Natural killer cell treated with Interleukin-12 subunit alpha and Interleukin-12 subunit beta and Interleukin-15 and Interleukin-18, amount 100 ng/mL, for 72 hours (primary cell): ENCODE results near the gene ITLN2. TPM values are rescaled to one million over a fixed set of nuclear protein-coding genes. Genes with fewer than 3 reads are reported as not detected.
"Not testable (repeated sequence)": the region's sequence is repeated elsewhere in the genome, so short reads cannot be mapped to it uniquely, and the experiment has no call there.

Source experiments
- ATAC-seq, 2 donors: fragments of 150-1000 bp; cut with Tn5 transposase in 1 of 2; sonication (Bioruptor Pico), chemical (Tn5 transposase) in 1 of 2; 2 replicates each; pipeline ENCODE4 v1.10.0; 2021
- DNase-seq: peaks from one replicate; pipeline ENCODE4 v3.0.0; 2022; ENCODE audit warnings: low spot score
- H3K27ac Mint-ChIP-seq, 2 donors: 1 replicate in 1 of 2; 2 replicates in 1 of 2; pipeline ENCODE4 v1.8.0; 2022; ENCODE audit warnings: mixed read lengths in 2 of 2, mild to moderate bottlenecking in 1 of 2, moderate library complexity in 1 of 2
- H3K27me3 Mint-ChIP-seq, 2 donors: 1 replicate in 1 of 2; 2 replicates in 1 of 2; pipeline ENCODE4 v1.8.0; 2022; ENCODE audit warnings: mixed read lengths in 2 of 2
- H3K36me3 Mint-ChIP-seq: one replicate; pipeline ENCODE4 v1.8.0; 2022; ENCODE audit warnings: mixed read lengths
- H3K4me1 Mint-ChIP-seq, 2 donors: 1 replicate in 1 of 2; 2 replicates in 1 of 2; pipeline ENCODE4 v1.8.0; 2022; ENCODE audit warnings: low read depth in 2 of 2, mixed read lengths in 2 of 2, mild to moderate bottlenecking in 1 of 2
- H3K4me3 Mint-ChIP-seq: one replicate; pipeline ENCODE4 v1.8.0; 2022; ENCODE audit warnings: mixed read lengths
- H3K9me3 Mint-ChIP-seq: 2 replicates; pipeline ENCODE4 v1.8.0; 2022; ENCODE audit warnings: mixed read lengths
- total RNA-seq, 2 donors: library from RNA; stranded (reverse); gene quantifications; one replicate each; pipeline ENCODE4 v1.2.3, GENCODE V29; 2022

Gene ITLN2
- not detected for total RNA-seq

- H3K36me3 Mint-ChIP-seq = no peaks in the 10 kb centered on the region
- peaks cover 10 to 12% of the 10 kb centered on the region in 2 donors for H3K4me1 Mint-ChIP-seq
- DNase-seq (no peak), ATAC-seq (peak; percentile 74 to 76)
- no peak within 1 kb of the TSS for H3K4me3 Mint-ChIP-seq
- no peaks in the 10 kb centered on the region for H3K9me3 Mint-ChIP-seq
- H3K27me3 Mint-ChIP-seq = no peaks in the 10 kb centered on the region
- peak within 1 kb of the TSS in 1 of 2 donors; percentile 4 for H3K27ac Mint-ChIP-seq
These were observed at the start of gene ITLN2 for GRCh38 chr1:160954158-160955104. Gene ITLN2 (minus strand): TSS chr1:160954809. CDS start chr1:160954741, 68 bp downstream.

- Mint-ChIP-seq H3K9me3 (no peaks in the 10 kb centered on the region), H3K4me1 (peaks cover 0 to 7% of the 10 kb centered on the region in 2 donors), H3K27ac (no peak overlapping the region), H3K36me3 (no peaks in the 10 kb centered on the region), H3K27me3 (no peaks in the 10 kb centered on the region), H3K4me3 (no peak overlapping the region)
- no peak for ATAC-seq
- no peak for DNase-seq
These were observed 46.9 kb upstream of the ITLN2 start for GRCh38 chr1:161001525-161001924.

GRCh38 chr1:161000736-161001480 is 46.3 kb upstream of the ITLN2 start:
- no peak overlapping the region for H3K27ac Mint-ChIP-seq
- ATAC-seq = no peak
- H3K9me3 Mint-ChIP-seq = no peaks in the 10 kb centered on the region
- no peaks in the 10 kb centered on the region for H3K36me3 Mint-ChIP-seq
- H3K4me3 Mint-ChIP-seq = no peak overlapping the region
- H3K4me1 Mint-ChIP-seq = peaks cover 0 to 4% of the 10 kb centered on the region in 2 donors
- no peak for DNase-seq
- no peaks in the 10 kb centered on the region for H3K27me3 Mint-ChIP-seq

GRCh38 chr1:160999376-160999775 is 44.8 kb upstream of the ITLN2 start:
- Mint-ChIP-seq H3K9me3 (no peaks in the 10 kb centered on the region), H3K27me3 (no peaks in the 10 kb centered on the region), H3K36me3 (no peaks in the 10 kb centered on the region), H3K4me3 (no peak overlapping the region), H3K27ac (no peak overlapping the region), H3K4me1 (peaks cover 0 to 4% of the 10 kb centered on the region in 2 donors)
- peak in 1 of 2 donors; percentile 33 for ATAC-seq
- DNase-seq = no peak

- Mint-ChIP-seq H3K27ac (peak overlapping the region in 1 of 2 donors; percentile 0), H3K4me1 (peaks cover 0 to 4% of the 10 kb centered on the region in 2 donors), H3K27me3 (no peaks in the 10 kb centered on the region), H3K9me3 (no peaks in the 10 kb centered on the region), H3K4me3 (no peak overlapping the region), H3K36me3 (no peaks in the 10 kb centered on the region)
- DNase-seq (no peak), ATAC-seq (peak; percentile 60 to 69)
These were observed 42.9 kb upstream of the ITLN2 start for GRCh38 chr1:160997323-160998038.

DNA sequence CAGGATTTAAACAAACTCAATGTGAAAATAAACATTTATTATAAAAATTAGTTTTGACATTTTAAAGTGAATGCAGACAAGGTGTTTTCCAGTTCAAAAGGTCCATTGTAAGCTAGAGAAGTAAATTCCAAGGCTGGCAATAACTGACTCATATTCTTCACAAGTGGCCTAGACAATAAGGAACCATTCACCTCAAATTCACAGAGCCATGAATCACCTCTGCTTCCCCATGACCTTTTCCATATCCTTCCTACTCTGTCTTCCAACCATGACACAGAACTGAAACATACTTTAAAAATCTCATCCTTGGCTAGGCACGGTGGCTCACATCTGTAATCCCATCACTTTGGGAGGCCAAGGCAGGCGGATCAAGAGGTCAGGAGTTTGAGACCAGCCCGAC is 41.6 kb upstream of the ITLN2 start:
- H3K4me1 Mint-ChIP-seq = peaks cover 0 to 4% of the 10 kb centered on the region in 2 donors
- ATAC-seq (no peak), DNase-seq (no peak)
- H3K27me3 Mint-ChIP-seq = no peaks in the 10 kb centered on the region
- no peak overlapping the region for H3K27ac Mint-ChIP-seq
- H3K9me3 Mint-ChIP-seq = no peaks in the 10 kb centered on the region
- no peaks in the 10 kb centered on the region for H3K36me3 Mint-ChIP-seq
- H3K4me3 Mint-ChIP-seq = no peak overlapping the region

DNA sequence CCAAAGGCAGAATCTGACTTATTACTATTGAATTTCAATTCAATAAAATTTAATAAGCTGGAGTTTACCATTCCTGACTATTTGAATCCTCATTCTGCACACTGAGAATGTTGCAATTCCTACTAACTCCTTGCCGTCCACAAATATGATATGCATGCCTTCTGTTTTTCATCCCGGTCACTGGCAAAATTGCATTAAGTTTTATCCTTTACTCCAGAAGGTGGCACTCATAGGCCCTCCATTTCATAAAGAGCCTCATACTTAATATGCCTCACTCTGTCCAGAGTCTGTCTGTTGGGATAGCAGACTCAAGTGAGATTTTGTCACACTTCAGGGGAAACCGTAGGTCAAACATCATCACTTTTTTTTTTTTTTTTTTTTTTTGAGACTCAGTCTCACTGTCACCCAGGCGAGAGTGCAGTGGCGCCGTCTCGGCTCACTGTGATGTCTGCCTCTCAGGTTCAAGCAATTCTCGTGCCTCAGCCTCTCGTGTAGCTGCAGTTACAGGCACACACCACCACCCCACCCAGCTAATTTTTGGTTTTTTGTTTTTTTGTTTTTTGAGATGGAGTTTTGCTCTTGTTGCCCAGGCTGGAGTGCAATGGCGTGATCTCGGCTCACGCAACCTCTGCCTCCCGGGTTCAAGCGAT is 39.1 kb upstream of the ITLN2 start:
- H3K27ac Mint-ChIP-seq = no peak overlapping the region
- no peaks in the 10 kb centered on the region for H3K27me3 Mint-ChIP-seq
- DNase-seq (no peak), ATAC-seq (no peak)
- no peaks in the 10 kb centered on the region for H3K9me3 Mint-ChIP-seq
- no peak overlapping the region for H3K4me3 Mint-ChIP-seq
- H3K4me1 Mint-ChIP-seq = peaks cover 0 to 7% of the 10 kb centered on the region in 2 donors
- H3K36me3 Mint-ChIP-seq = no peaks in the 10 kb centered on the region

GRCh38 chr1:160992036-160992435 is 37.4 kb upstream of the ITLN2 start:
- ATAC-seq, DNase-seq, H3K36me3 Mint-ChIP-seq, H3K27me3 Mint-ChIP-seq, H3K27ac Mint-ChIP-seq, H3K4me3 Mint-ChIP-seq, H3K4me1 Mint-ChIP-seq, H3K9me3 Mint-ChIP-seq: not testable (repeated sequence)

DNA sequence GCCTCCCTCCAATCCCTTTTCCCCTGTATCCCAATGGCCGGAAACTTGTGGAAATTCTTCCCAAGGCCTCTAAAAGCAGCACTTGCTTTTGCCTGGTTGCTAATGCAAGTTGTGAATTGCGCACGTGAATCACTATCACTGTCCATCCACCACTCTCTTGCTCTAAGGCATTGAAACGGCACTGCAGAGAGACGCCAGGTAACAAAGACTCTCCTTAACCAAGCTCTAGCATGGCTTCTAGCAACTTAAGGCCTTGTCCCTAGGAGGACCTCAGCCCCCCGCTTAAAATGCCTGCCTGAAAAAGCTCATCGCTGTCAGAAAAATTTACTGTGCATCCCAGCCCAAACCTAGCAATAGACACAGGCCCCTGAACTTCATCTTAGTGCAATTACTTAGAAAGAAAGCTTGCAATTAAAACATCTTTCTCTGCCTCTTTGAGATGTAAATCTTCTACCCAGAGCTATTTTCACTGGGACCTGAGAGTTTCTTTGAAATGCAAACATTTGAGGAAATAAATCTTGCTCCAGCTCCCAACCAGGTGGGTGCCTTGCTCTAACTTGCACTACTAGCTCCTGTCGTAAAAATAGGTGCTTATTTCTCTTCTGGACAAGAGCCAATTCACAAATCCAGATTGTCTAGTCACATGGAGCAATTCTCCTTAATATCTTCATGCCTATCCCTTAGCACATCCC is 32.9 kb upstream of the ITLN2 start:
- H3K9me3 Mint-ChIP-seq = no peaks in the 10 kb centered on the region
- H3K27me3 Mint-ChIP-seq = peaks cover 8 to 9% of the 10 kb centered on the region in 2 donors

GRCh38 chr1:160985723-160986122 is 31.1 kb upstream of the ITLN2 start:
- Mint-ChIP-seq H3K27me3 (peaks cover 19 to 22% of the 10 kb centered on the region in 2 donors), H3K36me3 (no peaks in the 10 kb centered on the region), H3K4me3 (no peak overlapping the region), H3K4me1 (peaks cover 3 to 6% of the 10 kb centered on the region in 2 donors), H3K9me3 (no peaks in the 10 kb centered on the region), H3K27ac (no peak overlapping the region)
- no peak for ATAC-seq
- no peak for DNase-seq

More for the DNA sequence above, 32.9 kb upstream of the ITLN2 start:
- Mint-ChIP-seq H3K27ac (no peak overlapping the region), H3K4me3 (no peak overlapping the region), H3K36me3 (no peaks in the 10 kb centered on the region), H3K4me1 (peaks cover under 1 to 3% of the 10 kb centered on the region in 2 donors)
- DNase-seq = no peak
- ATAC-seq = no peak

DNA sequence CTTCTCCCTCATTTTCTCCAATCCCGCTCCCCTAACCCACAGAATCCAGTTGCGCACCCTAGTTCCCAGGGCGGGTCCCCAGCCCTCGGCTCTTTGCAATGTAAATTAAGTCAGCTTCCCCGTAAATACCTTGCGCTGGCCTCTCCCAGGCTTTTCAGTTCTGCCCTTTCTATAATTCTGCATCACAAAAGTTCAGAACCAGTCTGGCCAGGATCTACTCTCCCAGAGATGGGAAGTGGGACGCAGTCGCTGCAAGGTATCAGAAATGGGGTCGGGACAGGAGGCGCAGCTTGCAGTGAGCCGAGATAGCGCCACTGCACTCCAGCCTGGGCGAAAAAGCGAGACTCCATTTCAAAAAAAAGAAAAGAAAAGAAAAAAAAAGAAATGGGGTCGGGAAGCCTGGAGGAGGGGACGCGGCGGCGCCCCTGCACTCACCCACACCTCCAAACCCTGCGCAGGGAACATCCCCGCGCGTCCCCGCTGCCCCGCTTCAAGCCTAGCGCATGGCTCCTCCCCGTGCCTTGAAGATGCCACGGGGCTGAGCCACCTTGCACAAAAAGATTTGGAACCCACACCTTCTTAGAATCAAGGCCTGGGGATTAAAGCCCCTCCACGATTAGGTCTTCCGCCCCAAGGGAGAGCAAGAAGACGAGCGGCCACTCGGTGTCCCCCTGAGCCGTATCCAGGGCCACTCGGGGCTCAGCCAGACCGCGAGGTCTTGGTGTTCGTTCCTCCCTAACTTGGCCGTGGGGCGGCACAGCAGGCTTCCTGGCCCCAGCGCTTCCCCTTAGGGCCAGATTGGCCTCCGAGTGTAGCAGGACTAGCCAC is 27.2 kb upstream of the ITLN2 start:
- DNase-seq (no peak), ATAC-seq (peak in 1 of 2 donors; percentile 56)
- Mint-ChIP-seq H3K4me1 (peaks cover 0 to 6% of the 10 kb centered on the region in 2 donors), H3K9me3 (no peaks in the 10 kb centered on the region), H3K4me3 (peak overlapping the region; percentile 41), H3K36me3 (no peaks in the 10 kb centered on the region), H3K27ac (no peak overlapping the region), H3K27me3 (peaks cover 22 to 23% of the 10 kb centered on the region in 2 donors)

DNA sequence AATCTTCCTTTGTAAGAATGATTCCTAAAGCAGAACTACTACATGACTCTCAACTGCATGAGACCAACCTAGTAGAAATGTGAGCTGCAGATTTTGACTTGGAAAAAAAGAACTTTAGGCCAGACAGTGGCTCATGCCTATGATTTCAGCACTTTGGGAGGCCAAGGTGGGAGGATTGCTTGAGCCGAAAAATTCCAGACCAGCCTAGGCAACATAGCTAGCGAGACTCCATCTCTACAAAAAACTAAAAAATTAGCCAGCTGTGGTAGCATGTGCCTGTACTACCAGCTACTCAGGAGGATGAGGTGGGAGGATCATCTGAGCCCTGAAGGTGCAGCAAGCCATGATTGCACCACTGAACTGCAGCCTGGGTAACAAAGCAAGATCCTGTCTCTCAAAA is 24.7 kb upstream of the ITLN2 start:
- Mint-ChIP-seq H3K27ac (no peak overlapping the region), H3K4me1 (peaks cover 0 to 6% of the 10 kb centered on the region in 2 donors), H3K4me3 (no peak overlapping the region), H3K27me3 (peaks cover 29 to 35% of the 10 kb centered on the region in 2 donors), H3K36me3 (no peaks in the 10 kb centered on the region), H3K9me3 (no peaks in the 10 kb centered on the region)
- ATAC-seq (no peak), DNase-seq (no peak)
